ENCODE results near the gene NUP93.

DNA sequence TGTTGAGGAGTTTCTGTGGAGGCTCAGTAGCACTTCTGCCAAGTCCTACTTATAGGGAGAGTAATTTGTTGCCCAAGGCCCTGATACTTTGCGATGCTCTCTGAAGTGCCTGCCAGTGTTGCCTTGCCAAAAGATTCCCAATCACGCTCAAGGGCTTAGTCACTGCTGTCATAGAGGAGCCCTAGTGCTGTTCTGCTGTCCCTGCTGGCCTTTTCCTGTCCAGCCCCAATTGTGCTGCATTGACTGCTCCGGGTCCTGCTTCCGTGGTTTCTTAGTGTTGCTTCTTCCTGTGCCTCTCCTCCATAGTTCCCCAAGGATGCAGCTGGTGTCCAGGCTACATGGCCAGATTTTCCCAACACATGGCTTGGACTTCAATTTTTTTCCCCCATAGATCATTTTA, 13.9 kb downstream of the NUP93 start:
- TF ChIP-seq POLR2A (IDR thresholded peaks at IDR 0.05) (no peak), POLR2AphosphoS5 (IDR thresholded peaks at IDR 0.05) (no peak)
- TF ChIP-seq, protein P1, sequence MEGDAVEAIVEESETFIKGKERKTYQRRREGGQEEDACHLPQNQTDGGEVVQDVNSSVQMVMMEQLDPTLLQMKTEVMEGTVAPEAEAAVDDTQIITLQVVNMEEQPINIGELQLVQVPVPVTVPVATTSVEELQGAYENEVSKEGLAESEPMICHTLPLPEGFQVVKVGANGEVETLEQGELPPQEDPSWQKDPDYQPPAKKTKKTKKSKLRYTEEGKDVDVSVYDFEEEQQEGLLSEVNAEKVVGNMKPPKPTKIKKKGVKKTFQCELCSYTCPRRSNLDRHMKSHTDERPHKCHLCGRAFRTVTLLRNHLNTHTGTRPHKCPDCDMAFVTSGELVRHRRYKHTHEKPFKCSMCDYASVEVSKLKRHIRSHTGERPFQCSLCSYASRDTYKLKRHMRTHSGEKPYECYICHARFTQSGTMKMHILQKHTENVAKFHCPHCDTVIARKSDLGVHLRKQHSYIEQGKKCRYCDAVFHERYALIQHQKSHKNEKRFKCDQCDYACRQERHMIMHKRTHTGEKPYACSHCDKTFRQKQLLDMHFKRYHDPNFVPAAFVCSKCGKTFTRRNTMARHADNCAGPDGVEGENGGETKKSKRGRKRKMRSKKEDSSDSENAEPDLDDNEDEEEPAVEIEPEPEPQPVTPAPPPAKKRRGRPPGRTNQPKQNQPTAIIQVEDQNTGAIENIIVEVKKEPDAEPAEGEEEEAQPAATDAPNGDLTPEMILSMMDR (IDR thresholded peaks at IDR 0.05): no peak
